NCI-H69 (cell line): Measurements from ENCODE around the gene QKI.
"Not testable (repeated sequence)": the region's sequence is repeated elsewhere in the genome, so short reads cannot be mapped to it uniquely, and the experiment has no call there.

ENCODE experiments used
- DNase-seq: peaks from one replicate; lab custom pipeline; 2025; lab: John Stamatoyannopoulos, UW

Gene QKI

DNA sequence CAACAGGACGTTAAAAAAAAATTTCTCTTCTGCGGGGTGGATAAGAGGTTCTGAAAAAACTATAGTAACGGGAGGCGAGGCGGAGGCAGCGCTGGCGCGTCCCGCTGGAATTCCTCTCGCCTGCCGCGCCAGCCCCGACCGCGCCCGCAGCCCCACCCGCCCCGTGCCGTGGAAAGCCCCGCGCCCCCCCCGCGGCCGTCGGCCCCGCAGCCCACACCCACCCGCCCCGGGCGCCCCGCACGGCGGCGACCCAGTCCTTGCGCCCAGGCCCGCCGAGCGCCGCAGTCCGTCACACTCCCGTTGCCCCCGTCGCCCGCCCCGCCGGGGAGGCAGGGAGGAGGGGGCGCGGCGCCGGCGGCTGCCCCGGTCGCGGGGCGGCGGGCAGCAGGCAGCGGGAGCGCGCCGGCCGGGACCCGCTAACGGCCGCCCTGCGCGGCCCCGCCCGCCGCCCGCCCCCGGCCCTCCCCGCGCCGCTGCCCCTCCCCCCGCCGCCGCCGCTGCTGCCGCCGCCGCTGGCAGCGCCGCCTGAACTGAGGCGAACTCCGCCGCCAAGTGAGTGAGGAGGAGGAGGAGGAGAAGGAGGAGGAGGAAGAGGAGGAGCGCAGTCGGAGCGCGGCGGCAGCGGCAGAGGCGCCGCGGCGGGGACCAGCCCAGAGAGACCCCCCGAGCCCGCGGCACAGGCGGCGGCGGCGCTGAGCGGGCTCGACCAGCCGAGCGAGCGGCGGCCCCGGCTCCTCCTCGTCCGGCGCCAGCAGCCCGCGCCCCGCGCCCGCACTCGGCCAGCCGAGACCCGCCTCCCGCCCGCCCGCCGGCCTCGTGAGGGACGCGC, at the start of gene QKI:
Gene QKI (plus strand): TSS at position 602 of the 829 bp plus-strand sequence. CDS start 476 bp downstream, outside the sequence.
- DNase-seq = peak; percentile 92

GRCh38 chr6:163366288-163366687, 48.2 kb upstream of the QKI start:
- DNase-seq = no peak

DNA sequence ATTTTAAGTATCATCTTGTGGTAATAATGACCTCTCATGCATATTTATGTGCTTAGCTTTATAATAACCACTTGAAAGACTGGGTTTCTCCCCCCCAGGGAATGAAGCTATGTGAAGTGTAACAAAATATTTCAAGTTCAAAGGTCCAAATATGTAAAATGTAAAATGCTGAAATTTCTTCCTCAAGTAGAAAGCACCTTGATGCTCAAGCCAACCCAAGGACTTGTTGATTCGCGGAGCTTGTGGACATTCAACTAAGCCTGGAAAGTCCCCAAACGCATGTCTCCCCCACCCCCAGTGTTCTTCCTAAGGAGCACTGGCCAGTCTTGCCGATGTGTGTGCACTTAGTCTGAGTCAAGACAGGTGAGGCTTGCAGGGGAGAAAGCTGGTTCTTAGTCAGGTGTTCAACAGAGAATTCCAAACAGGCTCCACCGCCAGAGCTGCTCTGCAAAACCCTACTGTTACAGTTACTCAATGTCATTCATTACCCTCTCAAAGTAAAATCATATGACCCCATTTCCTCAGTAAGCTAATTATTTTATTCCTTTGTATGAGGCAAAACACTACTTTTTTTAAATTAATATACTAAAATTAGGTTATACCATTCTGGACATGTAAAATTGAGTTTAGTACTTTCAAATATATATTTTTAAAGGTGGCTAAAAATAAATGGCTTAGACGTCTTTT, 46.9 kb upstream of the QKI start:
- DNase-seq = no peak

- no peak for DNase-seq
Measured at GRCh38 chr6:163369141-163369540, 45.4 kb upstream of the QKI start.

DNA sequence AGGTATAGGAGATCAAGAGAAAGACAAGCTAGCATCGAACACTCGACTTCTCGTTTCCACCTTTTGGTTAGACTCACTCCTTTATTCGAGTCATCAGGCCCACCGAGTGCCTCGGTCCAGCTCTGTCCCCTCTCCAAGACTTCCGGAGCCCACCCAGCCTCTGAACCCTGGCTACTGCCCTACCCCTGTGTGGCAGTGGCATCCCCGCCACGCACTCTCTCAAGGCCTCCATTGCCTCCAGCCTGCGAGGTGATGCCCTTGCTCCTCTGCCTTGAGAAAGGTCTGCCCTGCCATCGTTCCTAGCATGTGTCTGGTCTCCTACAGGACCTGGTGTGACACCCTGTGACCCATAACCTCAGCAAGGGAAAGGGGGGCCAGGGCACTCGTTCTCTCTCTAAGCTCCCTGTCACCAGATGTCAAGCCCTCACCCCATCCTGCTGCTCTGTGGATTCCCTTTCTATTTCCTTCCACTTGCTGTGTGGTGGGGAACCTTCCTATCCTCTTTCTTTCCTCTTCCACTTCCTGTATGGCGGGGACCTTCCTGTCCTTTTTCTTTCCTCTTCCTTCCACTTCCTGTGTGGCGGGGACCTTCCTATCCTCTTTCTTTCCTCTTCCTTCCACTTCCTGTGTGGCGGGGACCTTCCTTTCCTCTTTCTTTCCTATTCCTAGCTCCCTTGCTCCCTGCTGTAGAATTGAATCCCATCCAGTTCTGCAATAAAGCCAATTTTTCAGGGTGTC, 44.7 kb upstream of the QKI start:
- peak; percentile 17 for DNase-seq

- no peak for DNase-seq
Measured at GRCh38 chr6:163370464-163371117, 43.9 kb upstream of the QKI start.

- DNase-seq = no peak
Measured at GRCh38 chr6:163371129-163371528, 43.4 kb upstream of the QKI start.

DNA sequence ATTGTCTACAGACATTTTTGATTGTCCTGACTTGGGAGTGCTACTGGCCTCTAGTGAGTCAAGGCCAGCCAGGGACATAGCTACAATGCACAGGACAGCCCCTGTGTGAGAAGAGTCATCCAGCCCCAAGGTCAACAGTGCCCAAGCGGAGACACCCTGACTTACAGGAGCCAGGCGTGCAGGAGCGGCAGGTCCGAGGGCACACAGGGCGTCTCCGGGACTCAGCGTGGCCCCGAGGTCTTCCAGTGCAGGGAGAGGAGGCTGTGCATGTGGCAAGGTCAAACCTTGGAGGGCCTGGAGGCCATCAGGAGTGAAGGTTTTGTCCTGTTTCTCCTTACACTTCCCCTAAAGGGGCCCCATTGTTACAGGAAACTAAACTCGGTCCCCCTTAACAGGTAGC, 41.3 kb upstream of the QKI start:
- no peak for DNase-seq

- no peak for DNase-seq
Measured at GRCh38 chr6:163375361-163375760, 39.2 kb upstream of the QKI start.

DNA sequence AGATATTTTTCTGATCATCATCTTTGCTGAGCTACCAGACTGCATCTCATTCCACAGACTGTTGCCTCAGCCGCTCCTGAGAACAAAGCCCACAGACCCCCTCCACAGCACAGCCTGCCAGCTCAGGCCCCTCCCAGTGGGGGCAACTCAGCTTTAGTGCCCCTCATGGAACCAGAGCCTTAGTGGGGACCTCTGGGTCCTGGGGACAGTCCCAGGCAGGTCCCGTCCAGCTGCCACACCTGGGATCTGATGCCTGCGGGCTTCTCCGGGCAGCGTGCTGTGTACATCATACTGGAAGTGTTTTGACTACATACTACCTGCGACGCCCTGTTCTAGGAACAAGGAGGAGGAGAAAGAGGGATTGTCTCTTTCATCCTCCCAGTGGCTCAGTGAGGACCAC, 38.3 kb upstream of the QKI start:
- no peak for DNase-seq

- no peak for DNase-seq
Measured at GRCh38 chr6:163377561-163377960, 37.0 kb upstream of the QKI start.

DNA sequence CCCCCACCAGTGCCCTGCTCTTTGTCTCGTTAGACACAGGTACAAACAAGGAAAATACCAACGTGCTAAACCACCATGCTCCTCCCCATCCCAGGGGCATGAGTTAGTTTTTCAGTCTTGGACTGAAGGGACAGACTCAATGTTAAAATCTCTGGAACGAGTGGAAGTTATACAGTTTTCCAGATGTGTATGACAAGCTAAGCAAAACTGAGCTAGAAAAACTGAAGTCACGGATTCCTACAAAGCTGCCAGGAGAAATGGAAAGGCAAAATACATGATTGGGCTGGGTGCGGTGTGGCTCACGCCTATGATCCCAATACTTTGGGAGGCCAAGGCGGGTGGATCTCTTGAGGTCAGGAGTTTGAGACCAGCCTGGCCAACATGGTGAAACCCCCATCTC, 34.3 kb upstream of the QKI start:
- DNase-seq = no peak

DNA sequence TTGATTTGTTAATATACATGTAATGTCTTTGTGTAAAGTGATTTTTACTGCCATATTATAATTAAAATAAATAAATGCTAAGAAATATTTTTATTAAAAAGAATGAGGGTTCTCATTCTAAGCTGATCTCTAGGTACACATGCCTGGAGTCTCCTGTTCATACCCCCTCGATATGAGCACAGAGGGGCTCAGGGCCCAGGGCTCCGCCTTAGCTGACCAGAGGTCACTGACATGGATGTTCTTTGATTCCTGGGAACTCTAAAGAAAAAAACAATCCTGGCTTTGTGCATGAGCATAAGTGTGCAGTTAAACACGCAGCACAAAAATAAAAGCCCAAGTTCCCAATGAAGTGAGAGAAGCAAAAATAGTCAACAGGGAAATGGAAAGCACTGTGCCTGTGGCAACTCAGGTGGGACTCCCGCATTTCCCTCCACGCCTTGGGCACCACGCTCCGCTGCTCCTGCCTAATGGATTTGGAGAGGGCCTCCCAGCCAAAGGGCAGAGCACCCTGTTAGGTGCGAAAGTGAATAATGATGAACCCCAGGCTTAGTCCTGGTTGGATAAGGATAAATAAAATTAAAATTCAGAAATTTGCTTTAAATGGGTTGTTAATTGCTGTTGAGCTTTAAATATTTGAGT, 33.3 kb upstream of the QKI start:
- DNase-seq = no peak

DNA sequence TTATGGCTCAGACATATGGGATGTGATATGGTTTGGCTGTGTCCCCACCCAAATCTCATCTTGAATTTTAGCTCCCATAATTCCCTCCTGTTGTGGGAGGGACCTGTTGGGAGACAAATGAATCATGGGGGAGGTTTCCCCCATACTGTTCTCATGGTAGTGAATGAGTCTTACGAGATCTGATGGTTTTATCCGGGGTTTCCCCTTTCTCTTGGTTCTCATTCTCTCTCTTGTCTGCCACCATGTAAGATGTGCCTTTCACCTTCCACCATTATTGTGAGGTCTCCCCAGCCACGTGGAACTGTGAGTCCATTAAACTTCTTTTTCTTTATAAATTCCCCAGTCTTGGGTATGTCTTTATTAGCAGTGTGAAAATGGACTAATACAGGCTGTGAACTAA, 31.1 kb upstream of the QKI start:
- DNase-seq = not testable (repeated sequence)

DNA sequence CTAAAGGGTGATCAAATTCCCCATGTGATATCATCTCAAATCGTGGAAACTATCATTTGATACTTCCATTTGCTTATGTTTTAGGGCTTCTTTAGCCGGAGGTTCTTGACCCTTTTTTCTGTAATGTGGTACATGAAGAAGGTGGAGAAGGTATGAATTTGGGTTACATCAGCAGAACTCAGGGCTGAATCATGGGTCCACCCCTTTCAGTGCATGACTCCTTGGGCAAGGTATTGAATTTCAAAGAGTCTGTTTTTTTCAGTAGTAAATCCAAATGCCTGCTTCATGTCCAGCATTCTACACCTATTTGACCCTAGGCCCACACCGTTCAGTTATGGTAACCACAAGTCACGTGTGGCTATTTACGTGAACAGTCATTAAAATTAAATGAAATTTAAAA, 30.6 kb upstream of the QKI start:
- DNase-seq = no peak

DNA sequence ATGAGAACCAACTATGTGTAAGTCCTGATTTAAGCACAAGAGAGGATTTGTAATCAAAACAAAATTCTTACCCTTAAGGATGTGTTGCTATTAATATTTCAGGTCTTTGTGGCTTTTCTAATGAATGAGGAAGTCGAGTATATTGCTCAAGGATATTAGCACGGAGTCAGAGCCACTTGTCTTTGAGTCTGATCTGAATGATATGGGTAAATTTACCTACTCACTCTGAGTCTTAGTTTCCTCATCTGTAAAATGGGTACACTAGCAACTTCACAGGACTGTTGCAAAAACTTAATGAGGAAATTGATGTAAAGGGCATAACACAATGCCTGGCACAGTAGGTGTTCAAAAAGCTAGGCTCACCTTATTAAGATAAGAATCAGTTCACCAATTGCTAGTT, 30.0 kb upstream of the QKI start:
- DNase-seq = no peak

DNA sequence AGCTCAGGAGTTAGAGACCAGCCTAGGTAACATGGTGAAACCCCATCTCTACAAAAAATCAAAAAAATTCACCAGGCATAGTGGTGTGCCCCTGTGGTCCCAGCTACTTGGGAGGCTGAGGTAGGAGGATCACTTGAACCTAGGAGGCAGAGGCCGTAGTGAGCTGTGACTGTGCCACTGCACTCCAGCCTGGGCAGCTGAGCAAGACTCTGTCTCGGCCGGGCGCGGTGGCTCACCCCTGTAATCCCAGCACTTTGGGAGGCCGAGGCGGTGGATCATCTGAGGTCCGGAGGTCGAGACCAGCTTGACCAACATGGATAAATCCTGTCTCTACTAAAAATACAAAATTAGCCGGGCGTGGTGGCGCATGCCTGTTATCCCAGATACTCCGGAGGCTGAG, 29.0 kb upstream of the QKI start:
- DNase-seq = not testable (repeated sequence)

DNA sequence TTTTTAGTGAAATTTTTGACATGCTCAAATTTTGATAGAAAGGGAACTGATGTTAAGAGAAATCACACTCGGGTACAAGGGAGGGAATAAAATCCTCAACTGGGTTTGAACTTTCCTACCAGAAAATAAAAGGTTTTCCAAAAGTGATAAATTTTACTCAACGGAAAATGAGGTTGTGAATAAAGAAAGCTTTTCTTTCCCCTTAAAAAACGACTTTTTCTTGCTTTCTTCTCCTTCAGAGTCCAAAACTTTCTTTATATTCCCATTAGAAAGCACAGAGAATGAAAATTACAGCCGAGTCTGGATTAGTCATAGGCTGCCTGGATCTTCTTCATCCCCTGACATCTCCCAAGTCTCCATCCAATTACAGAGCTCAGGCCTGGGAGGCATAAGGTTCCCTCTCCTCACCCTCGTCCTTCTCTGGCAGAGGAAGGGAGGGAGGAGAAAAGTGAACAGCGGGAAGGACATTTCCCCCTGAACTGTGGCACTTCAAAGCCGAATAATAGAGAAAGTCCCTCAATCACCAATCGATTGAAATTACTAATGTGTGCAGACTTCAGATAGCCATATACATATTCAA, 28.1 kb upstream of the QKI start:
- DNase-seq = no peak

DNA sequence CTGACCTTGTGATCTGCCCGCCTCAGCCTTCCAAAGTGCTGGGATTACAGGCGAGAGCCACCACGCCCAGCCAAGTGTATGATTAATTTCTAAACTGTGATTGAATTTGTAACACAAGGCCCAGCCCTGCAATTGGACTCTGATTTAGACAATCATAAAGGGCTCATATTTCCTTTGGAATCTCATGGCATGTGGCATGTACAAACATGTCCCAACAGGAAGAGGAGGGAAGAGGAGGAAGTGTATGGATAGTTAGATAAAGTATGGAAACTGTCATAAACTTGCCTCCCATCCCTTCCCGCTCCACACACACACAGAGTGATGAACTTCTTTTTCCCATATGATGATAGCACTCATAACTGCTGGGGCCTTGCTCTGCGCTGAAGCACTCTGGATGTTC, 27.2 kb upstream of the QKI start:
- peak; percentile 38 for DNase-seq

GRCh38 chr6:163389354-163389753, 25.2 kb upstream of the QKI start:
- DNase-seq = no peak

GRCh38 chr6:163390770-163391169, 23.7 kb upstream of the QKI start:
- no peak for DNase-seq
